ENCODE measurements around the gene PRKCH. TPM values are rescaled to one million over a fixed set of nuclear protein-coding genes. Genes with fewer than 3 reads are reported as not detected.

PRKCH gene
- total and polyA plus RNA-seq, 9 of the 15 experiments (the other 6 are each of a cell fraction or from before 2014, with no cell fraction given): 0.61 to 4.4 (median 4.0) TPM

DNA sequence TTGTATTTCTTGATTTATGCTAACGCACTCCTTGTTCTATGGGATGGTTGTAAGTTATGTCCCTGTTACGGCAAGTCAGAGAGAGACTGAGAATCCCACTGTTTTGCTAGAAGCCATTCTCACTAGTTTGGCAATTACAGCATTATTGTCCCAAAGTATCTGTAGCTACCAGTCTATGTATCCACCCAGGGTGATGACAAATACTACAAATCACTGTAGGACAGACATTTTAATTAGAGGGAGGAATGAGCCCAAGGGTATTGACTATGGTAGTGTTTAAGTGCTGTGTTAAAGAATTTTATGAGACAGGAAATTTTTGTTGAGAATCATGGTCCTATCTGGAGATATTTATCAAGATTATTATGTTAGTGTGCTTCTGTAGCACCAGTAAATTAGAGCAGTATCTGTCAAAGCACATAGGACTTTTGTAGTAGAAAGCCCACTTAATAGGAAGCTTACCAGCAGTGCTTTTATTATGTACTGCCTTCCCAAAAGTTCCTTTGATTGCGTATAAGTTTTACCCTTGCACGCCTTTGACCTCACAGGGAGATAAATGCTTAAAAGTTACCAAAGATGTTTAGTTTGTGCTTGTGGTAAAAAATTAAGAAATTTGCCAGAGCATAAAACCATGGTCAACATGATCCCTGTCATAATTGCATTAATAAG lies 10.7 kb downstream of the PRKCH start (continued):
- TF ChIP-seq FOXM1 (IDR thresholded peaks at IDR 0.05; ENCODE audit: low read depth) (no peak), FOXM1 (CRISPR knock-in tag; IDR thresholded peaks at IDR 0.05; ENCODE audit: low read depth) (no peak), SNRNP70 (optimal IDR thresholded peaks at IDR 0.05; ENCODE audit: low read depth, low read length) (no peak)
- TF ChIP-seq, protein P1, sequence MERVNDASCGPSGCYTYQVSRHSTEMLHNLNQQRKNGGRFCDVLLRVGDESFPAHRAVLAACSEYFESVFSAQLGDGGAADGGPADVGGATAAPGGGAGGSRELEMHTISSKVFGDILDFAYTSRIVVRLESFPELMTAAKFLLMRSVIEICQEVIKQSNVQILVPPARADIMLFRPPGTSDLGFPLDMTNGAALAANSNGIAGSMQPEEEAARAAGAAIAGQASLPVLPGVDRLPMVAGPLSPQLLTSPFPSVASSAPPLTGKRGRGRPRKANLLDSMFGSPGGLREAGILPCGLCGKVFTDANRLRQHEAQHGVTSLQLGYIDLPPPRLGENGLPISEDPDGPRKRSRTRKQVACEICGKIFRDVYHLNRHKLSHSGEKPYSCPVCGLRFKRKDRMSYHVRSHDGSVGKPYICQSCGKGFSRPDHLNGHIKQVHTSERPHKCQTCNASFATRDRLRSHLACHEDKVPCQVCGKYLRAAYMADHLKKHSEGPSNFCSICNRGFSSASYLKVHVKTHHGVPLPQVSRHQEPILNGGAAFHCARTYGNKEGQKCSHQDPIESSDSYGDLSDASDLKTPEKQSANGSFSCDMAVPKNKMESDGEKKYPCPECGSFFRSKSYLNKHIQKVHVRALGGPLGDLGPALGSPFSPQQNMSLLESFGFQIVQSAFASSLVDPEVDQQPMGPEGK (CRISPR knock-in tag; IDR thresholded peaks at IDR 0.05; ENCODE audit: borderline replicate concordance): no peak
- TF ChIP-seq, protein P2, sequence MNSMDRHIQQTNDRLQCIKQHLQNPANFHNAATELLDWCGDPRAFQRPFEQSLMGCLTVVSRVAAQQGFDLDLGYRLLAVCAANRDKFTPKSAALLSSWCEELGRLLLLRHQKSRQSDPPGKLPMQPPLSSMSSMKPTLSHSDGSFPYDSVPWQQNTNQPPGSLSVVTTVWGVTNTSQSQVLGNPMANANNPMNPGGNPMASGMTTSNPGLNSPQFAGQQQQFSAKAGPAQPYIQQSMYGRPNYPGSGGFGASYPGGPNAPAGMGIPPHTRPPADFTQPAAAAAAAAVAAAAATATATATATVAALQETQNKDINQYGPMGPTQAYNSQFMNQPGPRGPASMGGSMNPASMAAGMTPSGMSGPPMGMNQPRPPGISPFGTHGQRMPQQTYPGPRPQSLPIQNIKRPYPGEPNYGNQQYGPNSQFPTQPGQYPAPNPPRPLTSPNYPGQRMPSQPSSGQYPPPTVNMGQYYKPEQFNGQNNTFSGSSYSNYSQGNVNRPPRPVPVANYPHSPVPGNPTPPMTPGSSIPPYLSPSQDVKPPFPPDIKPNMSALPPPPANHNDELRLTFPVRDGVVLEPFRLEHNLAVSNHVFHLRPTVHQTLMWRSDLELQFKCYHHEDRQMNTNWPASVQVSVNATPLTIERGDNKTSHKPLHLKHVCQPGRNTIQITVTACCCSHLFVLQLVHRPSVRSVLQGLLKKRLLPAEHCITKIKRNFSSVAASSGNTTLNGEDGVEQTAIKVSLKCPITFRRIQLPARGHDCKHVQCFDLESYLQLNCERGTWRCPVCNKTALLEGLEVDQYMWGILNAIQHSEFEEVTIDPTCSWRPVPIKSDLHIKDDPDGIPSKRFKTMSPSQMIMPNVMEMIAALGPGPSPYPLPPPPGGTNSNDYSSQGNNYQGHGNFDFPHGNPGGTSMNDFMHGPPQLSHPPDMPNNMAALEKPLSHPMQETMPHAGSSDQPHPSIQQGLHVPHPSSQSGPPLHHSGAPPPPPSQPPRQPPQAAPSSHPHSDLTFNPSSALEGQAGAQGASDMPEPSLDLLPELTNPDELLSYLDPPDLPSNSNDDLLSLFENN (IDR thresholded peaks at IDR 0.05; ENCODE audit: low read depth in 2 of 2, low read length in 2 of 2): no peak
